ENCODE results near the gene PACS1.

Gene PACS1

DNA sequence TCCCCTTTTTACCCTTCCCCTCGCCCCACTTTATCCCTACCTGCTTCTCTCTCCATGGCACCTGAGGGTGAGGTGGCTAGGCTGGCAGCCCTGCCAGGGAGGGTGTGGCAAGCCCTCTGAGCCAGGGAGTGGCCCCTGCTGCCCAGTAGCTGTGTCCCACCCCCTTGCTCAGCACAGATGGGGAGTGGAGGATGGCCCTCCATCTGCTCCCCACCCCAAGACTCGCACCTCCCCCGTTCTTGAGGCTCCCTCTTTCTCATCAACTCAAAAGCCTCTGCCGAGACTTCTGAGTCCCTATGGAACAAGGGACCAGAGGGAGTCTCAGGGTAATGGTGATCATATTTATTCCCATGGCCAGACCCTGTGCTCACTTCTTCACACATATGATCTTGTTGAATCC lies 223.3 kb downstream of the PACS1 start:
- no peak for DNase-seq

DNA sequence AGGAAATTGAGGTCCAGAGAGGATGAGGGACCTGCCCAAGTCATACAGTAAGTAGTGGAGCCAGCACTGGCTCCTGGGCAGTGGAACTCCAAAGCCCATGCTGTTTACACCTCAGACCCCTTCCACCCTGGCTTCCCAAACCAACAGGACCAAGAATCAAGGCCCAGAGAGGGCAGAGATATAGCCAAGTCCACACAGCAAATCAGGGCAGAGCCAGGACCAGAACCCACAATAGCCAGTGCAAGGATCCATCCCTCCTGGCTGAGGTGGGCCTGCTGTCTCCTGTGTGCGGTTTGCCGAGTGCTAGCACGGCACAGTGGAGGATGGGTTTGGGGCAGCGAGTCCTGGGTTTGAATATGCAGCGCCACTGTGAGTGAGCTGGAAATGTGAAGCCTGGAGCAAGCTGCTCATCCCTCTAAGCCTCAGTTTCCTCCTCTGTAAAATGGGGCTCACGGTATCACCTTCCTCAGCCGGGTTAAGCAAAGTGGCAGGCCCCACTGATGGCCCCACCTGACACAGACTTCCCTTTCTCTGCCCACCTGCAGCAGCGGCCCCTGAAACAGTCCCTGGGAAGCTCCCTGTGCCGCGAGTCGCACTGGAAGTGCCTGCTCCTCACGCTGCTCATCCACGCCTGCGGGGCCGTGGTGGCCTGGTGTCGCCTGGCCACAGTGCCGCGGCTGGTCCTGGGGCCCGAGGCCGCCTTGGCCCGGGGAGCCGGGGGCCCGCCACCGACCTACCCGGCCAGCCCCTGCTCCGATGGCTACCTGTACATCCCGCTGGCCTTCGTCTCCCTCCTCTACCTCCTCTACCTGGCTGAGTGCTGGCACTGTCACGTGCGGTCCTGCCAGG lies 223.9 kb downstream of the PACS1 start:
- no peak for DNase-seq
